Measurements from ENCODE around the gene STK24. TPM values are rescaled to one million over a fixed set of nuclear protein-coding genes. Genes with fewer than 3 reads are reported as not detected.

The STK24 gene
- total RNA-seq, 2 donors from 2014 or later, result 55.8 to 63.2 TPM

DNA sequence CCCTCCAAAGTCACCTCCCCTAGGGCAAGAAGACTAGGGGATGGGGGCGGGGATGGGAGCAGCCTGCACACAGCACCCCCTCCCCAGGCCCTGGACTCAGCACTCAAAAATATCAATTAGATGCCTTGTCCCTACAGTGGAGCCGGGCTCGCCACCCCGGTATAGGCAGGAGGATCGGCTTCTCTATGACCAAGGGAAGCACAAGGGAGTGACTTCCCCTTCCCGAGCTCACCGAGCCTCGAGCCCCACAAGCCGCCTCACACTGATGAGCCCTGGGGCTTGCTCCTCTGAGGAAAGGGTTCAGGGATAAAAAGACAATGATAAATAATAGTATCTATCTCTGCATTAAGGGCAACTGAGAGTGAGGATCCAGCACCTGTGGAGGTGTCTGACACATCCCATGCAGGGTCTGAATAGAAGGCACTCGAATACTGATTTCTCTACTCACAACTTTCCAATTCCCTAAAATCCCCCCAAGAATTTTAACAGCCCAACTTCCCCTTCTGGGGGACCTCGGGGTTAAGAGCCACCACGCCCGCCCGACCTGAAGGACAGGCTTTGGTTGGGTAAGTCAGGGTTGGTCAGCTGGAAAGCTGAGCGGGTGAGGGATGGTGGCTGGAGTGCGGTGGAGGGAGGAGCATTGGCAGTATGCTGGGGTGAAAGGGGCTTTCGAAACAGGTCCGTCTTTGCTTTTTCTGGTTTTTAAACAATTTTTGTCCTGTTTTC lies 51.3 kb downstream of the STK24 start:
- Histone ChIP-seq H3K4me1 (peaks cover 0 to 68% of the 10 kb centered on the region in 2 donors), H3K27ac (no peak overlapping the region), H3K27me3 (no peaks in the 10 kb centered on the region), H3K4me3 (no peak overlapping the region), H3K36me3 (no peaks in the 10 kb centered on the region), H3K9me3 (no peaks in the 10 kb centered on the region)
- no peak for DNase-seq (ENCODE audit: low spot score)
- TF ChIP-seq, protein P1, sequence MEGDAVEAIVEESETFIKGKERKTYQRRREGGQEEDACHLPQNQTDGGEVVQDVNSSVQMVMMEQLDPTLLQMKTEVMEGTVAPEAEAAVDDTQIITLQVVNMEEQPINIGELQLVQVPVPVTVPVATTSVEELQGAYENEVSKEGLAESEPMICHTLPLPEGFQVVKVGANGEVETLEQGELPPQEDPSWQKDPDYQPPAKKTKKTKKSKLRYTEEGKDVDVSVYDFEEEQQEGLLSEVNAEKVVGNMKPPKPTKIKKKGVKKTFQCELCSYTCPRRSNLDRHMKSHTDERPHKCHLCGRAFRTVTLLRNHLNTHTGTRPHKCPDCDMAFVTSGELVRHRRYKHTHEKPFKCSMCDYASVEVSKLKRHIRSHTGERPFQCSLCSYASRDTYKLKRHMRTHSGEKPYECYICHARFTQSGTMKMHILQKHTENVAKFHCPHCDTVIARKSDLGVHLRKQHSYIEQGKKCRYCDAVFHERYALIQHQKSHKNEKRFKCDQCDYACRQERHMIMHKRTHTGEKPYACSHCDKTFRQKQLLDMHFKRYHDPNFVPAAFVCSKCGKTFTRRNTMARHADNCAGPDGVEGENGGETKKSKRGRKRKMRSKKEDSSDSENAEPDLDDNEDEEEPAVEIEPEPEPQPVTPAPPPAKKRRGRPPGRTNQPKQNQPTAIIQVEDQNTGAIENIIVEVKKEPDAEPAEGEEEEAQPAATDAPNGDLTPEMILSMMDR (IDR thresholded peaks at IDR 0.05), result no peak

DNA sequence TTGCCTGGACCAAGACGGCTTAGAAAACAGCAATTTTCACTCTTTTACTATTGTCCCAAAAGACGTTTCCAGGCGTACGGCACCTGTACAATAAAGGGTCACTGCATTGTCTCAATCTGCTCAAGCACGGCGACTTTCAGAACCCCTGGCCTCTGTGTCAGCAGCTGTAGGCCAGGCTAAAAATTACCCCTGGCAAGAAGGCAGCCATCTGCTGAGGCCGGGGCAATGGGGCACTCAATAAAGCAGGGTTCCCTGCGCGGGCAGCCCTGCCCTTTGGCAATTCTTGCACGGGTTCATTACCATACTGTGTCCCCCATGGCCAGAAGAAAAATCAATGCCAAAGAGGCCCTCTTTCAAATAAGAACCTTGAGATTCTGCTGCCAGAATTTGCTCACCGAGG lies 52.1 kb downstream of the STK24 start:
- H3K27me3 ChIP-seq, result no peaks in the 10 kb centered on the region
- H3K27ac ChIP-seq, result no peak overlapping the region

DNA sequence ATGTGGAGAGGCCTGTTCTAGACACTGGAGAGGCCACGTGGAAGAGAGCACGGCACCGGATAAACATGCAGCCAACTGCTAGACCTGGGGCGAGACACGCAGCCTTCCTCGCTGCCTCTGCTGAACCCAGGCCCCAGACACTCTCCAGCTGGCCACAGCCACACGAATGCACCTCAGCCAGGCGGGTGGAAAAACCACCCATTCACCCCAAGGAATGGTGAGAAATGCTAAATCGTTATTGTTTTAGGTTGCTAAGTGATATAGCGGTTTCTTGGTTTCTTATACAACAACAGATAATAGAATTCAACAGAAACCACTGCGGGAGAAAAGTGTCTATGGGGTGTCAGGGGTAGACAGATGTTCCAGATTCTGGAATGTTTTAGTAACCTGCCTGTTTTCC lies 52.5 kb downstream of the STK24 start:
- no peak overlapping the region for H3K4me3 ChIP-seq
- TF ChIP-seq, protein P1 (IDR thresholded peaks at IDR 0.05), result no peak
- H3K27me3 ChIP-seq, result no peaks in the 10 kb centered on the region
- no peaks in the 10 kb centered on the region for H3K9me3 ChIP-seq
- peaks cover 0 to 72% of the 10 kb centered on the region in 2 donors for H3K4me1 ChIP-seq
- H3K27ac ChIP-seq, result no peak overlapping the region
- no peak for DNase-seq (ENCODE audit: low spot score)
- H3K36me3 ChIP-seq, result no peaks in the 10 kb centered on the region

More for the DNA sequence above, 52.1 kb downstream of the STK24 start:
- no peak for DNase-seq (ENCODE audit: low spot score)
- Histone ChIP-seq H3K4me3 (no peak overlapping the region), H3K9me3 (no peaks in the 10 kb centered on the region), H3K36me3 (no peaks in the 10 kb centered on the region), H3K4me1 (peaks cover 0 to 75% of the 10 kb centered on the region in 2 donors)
- TF ChIP-seq, protein P1 (IDR thresholded peaks at IDR 0.05), result no peak

DNA sequence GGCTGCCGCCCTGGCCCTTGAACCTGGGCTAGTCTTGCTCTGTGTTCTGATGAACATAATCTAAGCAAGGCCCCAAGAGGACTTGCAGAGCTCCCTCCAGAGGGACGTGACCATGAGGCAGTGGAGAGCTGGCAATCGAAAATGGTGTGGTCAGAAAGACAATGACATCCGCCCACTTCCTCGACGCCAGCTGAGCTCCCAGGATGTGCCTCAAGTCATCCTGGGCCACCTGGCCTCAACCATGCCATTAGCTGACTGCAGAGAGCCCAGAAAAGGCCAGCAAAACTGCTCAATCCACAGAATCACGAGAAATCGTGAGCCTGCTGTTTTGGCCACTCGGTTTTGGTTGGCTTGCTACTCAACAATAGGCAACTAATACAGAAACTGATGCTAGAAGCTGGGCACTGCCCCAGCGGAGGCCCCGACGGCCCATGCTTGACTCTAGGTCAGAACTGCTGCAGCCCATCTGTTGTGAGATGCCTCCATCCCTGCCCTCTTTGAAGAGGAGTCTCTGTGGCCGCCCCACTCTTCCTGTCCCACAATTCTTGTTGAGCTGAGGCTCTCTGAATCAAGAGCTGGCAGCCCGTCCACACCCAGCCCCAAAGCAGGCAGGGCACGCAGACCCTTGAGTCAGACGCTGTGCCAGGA lies 53.3 kb downstream of the STK24 start:
- Histone ChIP-seq H3K4me1 (peaks cover 0 to 64% of the 10 kb centered on the region in 2 donors), H3K36me3 (no peaks in the 10 kb centered on the region), H3K27me3 (no peaks in the 10 kb centered on the region), H3K9me3 (no peaks in the 10 kb centered on the region), H3K27ac (no peak overlapping the region), H3K4me3 (no peak overlapping the region)
- TF ChIP-seq, protein P1 (IDR thresholded peaks at IDR 0.05), result no peak
- DNase-seq (ENCODE audit: low spot score), result no peak

DNA sequence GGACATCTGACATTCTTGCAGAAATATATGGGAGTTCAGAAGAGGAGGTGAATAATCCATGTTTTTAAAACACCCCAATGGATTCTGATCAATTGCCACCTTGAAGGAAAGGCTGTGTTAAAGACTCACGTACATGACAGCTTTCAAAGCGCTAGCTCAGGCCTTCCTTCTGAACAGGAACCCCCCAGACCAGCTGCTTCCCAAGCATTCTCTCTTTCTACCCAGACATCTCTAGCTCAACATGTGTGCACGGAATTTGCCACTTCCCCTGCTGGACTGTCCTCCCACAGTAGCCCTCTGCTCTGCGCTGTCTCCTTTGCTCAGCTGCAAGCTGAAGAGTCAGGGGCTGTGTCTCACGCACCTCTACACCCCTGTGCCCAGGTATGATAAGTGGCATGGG lies 54.5 kb downstream of the STK24 start:
- H3K9me3 ChIP-seq, result no peaks in the 10 kb centered on the region
- H3K4me3 ChIP-seq, result no peak overlapping the region
- no peaks in the 10 kb centered on the region for H3K27me3 ChIP-seq
- peaks cover 0 to 60% of the 10 kb centered on the region in 2 donors for H3K4me1 ChIP-seq
- no peaks in the 10 kb centered on the region for H3K36me3 ChIP-seq
- no peak for DNase-seq (ENCODE audit: low spot score)
- TF ChIP-seq, protein P1 (IDR thresholded peaks at IDR 0.05), result no peak
- no peak overlapping the region for H3K27ac ChIP-seq

Data from right atrium auricular region (tissue), 2 donors.